GM12878 (cell line): ENCODE results near the gene C5AR1. TPM values are rescaled to one million over a fixed set of nuclear protein-coding genes. Genes with fewer than 3 reads are reported as not detected.
A peak's percentile ranks its signal among the peaks of the same experiment; 100 is the strongest.
"Not testable (repeated sequence)": the region's sequence is repeated elsewhere in the genome, so short reads cannot be mapped to it uniquely, and the experiment has no call there.

Source experiments
- ATAC-seq: fragments of 200-7000 bp; cut with Tn5 transposase; 3 replicates; pipeline ENCODE4 v1.9.1; 2020; ENCODE audit warnings: mild to moderate bottlenecking, moderate library complexity
- BruUV-seq: library from RNA; stranded (reverse); fragments of 400-500 nt; replicated peaks from 2 replicates; lab custom pipeline; 2021; lab: Mats Ljungman, UMichigan
- CTCF ChIA-PET: fragments of 300-600 bp; sonication (Branson Sonifier 250); formaldehyde crosslinking; extraction: SDS; loops from one replicate; lab custom pipeline; 2021; ENCODE audit warnings: inconsistent platforms; lab: Yijun Ruan, JAX
- POLR2A ChIA-PET: fragments of 350-600 bp; formaldehyde crosslinking; extraction: SDS; loops from one replicate; lab custom pipeline; 2021; ENCODE audit warnings: inconsistent platforms; lab: Charles Lee
- RAD21 ChIA-PET: fragments of 300-600 bp; sonication (Branson Sonifier 250); formaldehyde crosslinking; loops from one replicate; lab custom pipeline; 2023; ENCODE audit warnings: antibody characterized with exemption; ENCODE audit not compliant: unreplicated experiment; lab: Charles Lee
- SMC1A ChIA-PET: fragments of 300-600 bp; sonication (Branson Sonifier 250); formaldehyde crosslinking; loops from one replicate; lab custom pipeline; 2023; ENCODE audit not compliant: unreplicated experiment, uncharacterized antibody; lab: Charles Lee
- DNase-seq: peaks from one replicate; pipeline ENCODE4 v3.0.0-alpha.2; 2011; ENCODE audit warnings: low read depth, low spot score
- FAIRE-seq: peaks from 3 replicates; lab custom pipeline; 2011; peaks lifted over from hg19 to GRCh38; lab: Jason Lieb, UNC
- H2AFZ ChIP-seq: 2 replicates; pipeline ENCODE4 v1.6.0; 2011; ENCODE audit warnings: low read depth, low read length, control low read depth; ENCODE audit not compliant: control insufficient read depth
- H3K27ac ChIP-seq: 2 replicates; pipeline ENCODE4 v1.5.1; 2011; ENCODE audit warnings: control low read depth; ENCODE audit not compliant: control insufficient read depth, insufficient read depth
- H3K27me3 ChIP-seq, 2 experiments: replicated peaks in 1 of 2; 2 replicates each; pipeline versions ENCODE4 v1.6.0 to v1.6.1; 2011; ENCODE audit warnings: low read length in 1 of 2; ENCODE audit not compliant: control insufficient read depth in 2 of 2, insufficient read depth in 2 of 2
- H3K36me3 ChIP-seq, 2 experiments: 2 replicates each; pipeline ENCODE4 v1.5.1; 2011; ENCODE audit warnings: low read length in 1 of 2; ENCODE audit not compliant: control insufficient read depth in 2 of 2, insufficient read depth in 2 of 2
- H3K4me1 ChIP-seq: 2 replicates; pipeline ENCODE4 v1.6.1; 2011; ENCODE audit warnings: mild to moderate bottlenecking, low read length, moderate library complexity, mixed read lengths; ENCODE audit not compliant: control insufficient read depth, insufficient read depth
- H3K4me2 ChIP-seq: 2 replicates; pipeline ENCODE4 v1.6.0; 2011; ENCODE audit warnings: control low read depth; ENCODE audit not compliant: control insufficient read depth, insufficient read depth
- H3K4me3 ChIP-seq: fragments of 200-600 bp; sonication (generic); 2 replicates; pipeline ENCODE4 v1.5.1; 2016
- H3K79me2 ChIP-seq: 2 replicates; pipeline ENCODE4 v1.6.0; 2011; ENCODE audit warnings: low read length; ENCODE audit not compliant: control insufficient read depth, insufficient read depth
- H3K9ac ChIP-seq: 2 replicates; pipeline ENCODE4 v1.8.0; 2011; ENCODE audit warnings: low read length, control low read depth, mixed read lengths; ENCODE audit not compliant: control insufficient read depth, insufficient read depth
- H3K9me3 ChIP-seq: replicated peaks from 3 replicates; pipeline ENCODE4 v1.5.1; 2011; ENCODE audit warnings: mild to moderate bottlenecking, low read length; ENCODE audit not compliant: control insufficient read depth, insufficient read depth
- H4K20me1 ChIP-seq: 2 replicates; pipeline ENCODE4 v1.6.0; 2011; ENCODE audit not compliant: control insufficient read depth, insufficient read depth
- EED ChIP-seq: sonication (generic); IDR thresholded peaks from 2 replicates; pipeline ENCODE4 v1.6.1; 2016; ENCODE audit warnings: antibody characterized with exemption, low read depth
- NFYB ChIP-seq: IDR thresholded peaks from 2 replicates; pipeline ENCODE4 v1.6.1; 2011; ENCODE audit warnings: low read depth, mild to moderate bottlenecking, low read length, improper control_type of control experiment, moderate library complexity; ENCODE audit not compliant: insufficient read depth
- NRF1 ChIP-seq: conservative IDR thresholded peaks from 2 replicates; pipeline ENCODE4 v1.6.1; 2011; ENCODE audit warnings: mild to moderate bottlenecking, low read depth, low read length, improper control_type of control experiment
- RCOR1 ChIP-seq: conservative IDR thresholded peaks from 2 replicates; pipeline ENCODE4 v1.6.1; 2012; ENCODE audit warnings: low read depth, low read length, improper control_type of control experiment
- RUNX3 ChIP-seq: IDR thresholded peaks from 2 replicates; pipeline ENCODE4 v1.6.1; 2012; ENCODE audit warnings: low read length, inconsistent platforms
- SPI1 ChIP-seq: IDR thresholded peaks from 2 replicates; pipeline ENCODE4 v1.6.1; 2011; ENCODE audit warnings: low read depth, mild to moderate bottlenecking, low read length, moderate library complexity, borderline replicate concordance; ENCODE audit not compliant: insufficient read depth
- YBX1 ChIP-seq: fragments of 450-650 bp; IDR thresholded peaks from 2 replicates; pipeline ENCODE4 v1.6.1; 2016; ENCODE audit warnings: antibody characterized with exemption
- YY1 ChIP-seq: IDR thresholded peaks from 2 replicates; pipeline ENCODE4 v1.6.1; 2011; ENCODE audit warnings: low read depth, mild to moderate bottlenecking, low read length
- WGBS: methylation state at CpG from one replicate; pipeline ENCODE4 v1.1.6; 2016; ENCODE audit warnings: low lambda C conversion rate; ENCODE audit not compliant: insufficient replicate concordance, insufficient coverage; ENCODE audit errors: missing lambda C conversion rate; 5-methylcytosine and 5-hydroxymethylcytosine counted together
- in situ Hi-C: fragments of 300-500 bp; cut with MboI; formaldehyde crosslinking; loops from 9 replicates; pipeline ENCODE4 v1.14.3; 2018; ENCODE audit warnings: mixed read lengths
- intact Hi-C: fragments of 100-400 bp; cut with micrococcal nuclease; formaldehyde crosslinking; loops from one replicate; pipeline ENCODE4 v1.14.2; 2022; ENCODE audit not compliant: unreplicated experiment
- polyA plus RNA-seq, 11 experiments: library from polyadenylated mRNA; depleted of rRNA in 4 of 11; unstranded in 6 of 11; stranded (reverse) in 5 of 11; fragments of >200 nt; fragmentation: Nextera tagmentation in 4 of 11; fragmentation: Illumina TruSeq in 1 of 11; extraction: Ambion mirVana in 4 of 11; extraction: Trizol in 1 of 11; gene quantifications; 1 replicate in 1 of 11; 2 replicates in 10 of 11; pipeline versions ENCODE4 v1.2.1 to v1.2.3, GENCODE V29; 2011 to 2016; ENCODE audit warnings: inconsistent platforms in 2 of 11, missing spikeins in 2 of 11, low read depth in 1 of 11
- total RNA-seq, 4 experiments: library from RNA; depleted of rRNA in 3 of 4; stranded (reverse); fragments of >200 nt in 3 of 4; fragmentation: Illumina TruSeq in 1 of 4; extraction: Trizol in 1 of 4; gene quantifications; 2 replicates each; pipeline versions ENCODE4 v1.2.1 to v1.2.3, GENCODE V29; 2013 to 2021
- TF ChIP-seq, protein P1 (sequence below): fragments of 450-650 bp; IDR thresholded peaks from 2 replicates; pipeline ENCODE4 v1.6.1; 2014; ENCODE audit warnings: mild to moderate bottlenecking
- TF ChIP-seq, protein P2 (sequence below): fragments of 450-650 bp; formaldehyde crosslinking; IDR thresholded peaks from 2 replicates; pipeline ENCODE4 v1.4.0; 2022; ENCODE audit warnings: mild to moderate bottlenecking, moderate library complexity

C5AR1 gene
- total and polyA plus RNA-seq, 10 of the 15 experiments (the other 5 are each of a cell fraction or from before 2014, with no cell fraction given) = 0.04 to 1.5 (median 0.18) TPM

DNA sequence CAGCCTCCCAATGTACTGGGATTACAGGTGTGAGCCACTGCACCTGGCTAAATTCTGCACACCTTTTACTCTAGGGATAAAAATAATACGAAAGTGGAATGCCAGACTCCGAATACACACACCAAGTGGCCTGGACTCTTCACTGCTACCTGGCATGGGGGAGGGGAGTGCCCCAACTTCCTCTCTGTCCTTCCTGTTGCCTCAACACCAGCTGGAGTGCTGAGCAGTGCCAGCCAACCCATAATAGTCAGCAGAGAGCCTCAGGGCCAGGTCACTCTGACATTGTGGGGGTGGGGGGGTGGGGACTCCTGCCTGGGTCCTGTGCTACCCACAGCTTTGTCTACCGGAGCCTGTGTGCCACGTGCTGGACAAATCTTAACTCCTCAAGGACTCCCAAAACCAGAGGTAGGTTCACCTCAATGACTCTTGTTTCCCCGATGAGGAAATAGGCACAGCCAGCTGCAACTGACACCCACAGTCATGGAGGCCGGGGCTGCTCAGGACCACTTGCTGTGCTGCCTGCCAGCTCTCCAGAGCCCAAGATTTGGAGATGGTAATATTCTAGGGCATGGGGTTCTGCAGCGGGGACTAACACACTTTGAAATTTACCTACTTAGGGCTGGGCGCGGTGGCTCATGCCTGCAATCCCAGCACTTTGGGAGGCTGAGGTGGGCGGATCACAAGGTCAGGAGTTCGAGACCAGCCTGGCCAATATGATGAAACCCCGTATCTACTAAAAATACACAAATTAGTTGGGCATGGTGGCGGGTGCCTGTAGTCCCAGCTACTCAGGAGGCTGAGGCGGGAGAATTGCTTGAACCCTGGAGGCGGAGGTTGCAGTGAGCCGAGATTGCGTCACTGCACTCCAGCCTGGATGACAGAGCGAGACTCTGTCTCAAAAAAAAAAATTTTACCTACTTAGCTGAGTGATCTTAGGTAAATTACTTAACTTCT, 27.4 kb downstream of the C5AR1 start:
- SMC1A ChIA-PET = interaction anchor here (0.8 to 1.2 kb wide), 2 partner anchors 15 to 497 kb away, joined by 3 to 5 read pairs; no protein-coding TSS in a partner anchor
- in situ Hi-C loops, H4K20me1 ChIP-seq, BruUV-seq, H2AFZ ChIP-seq, RAD21 ChIA-PET, intact Hi-C loops, H3K27ac ChIP-seq, H3K79me2 ChIP-seq, H3K4me2 ChIP-seq, H3K27me3 ChIP-seq, H3K4me1 ChIP-seq, H3K9me3 ChIP-seq, DNase-seq, H3K9ac ChIP-seq, H3K4me3 ChIP-seq: not testable (repeated sequence)
- WGBS = 64% methylated on average over 18 of the region's 18 CpGs
- ATAC-seq = peak; percentile 57
- CTCF ChIA-PET = interaction anchor here (1.0 to 3.8 kb wide), 2 partner anchors 12 to 91 kb away, joined by 3 to 21 read pairs; partner anchors contain the start of gene DHX34
- POLR2A ChIA-PET = interaction anchor here (0.5 to 1.0 kb wide), 2 partner anchors 11 to 27 kb away, joined by 3 read pairs; partner anchors contain the start of gene C5AR1
- TF ChIP-seq SPI1 = peak; percentile 33; the same call in 1 of the 2 replicates
- TF ChIP-seq, all 136 proteins: peak for 1; not testable (repeated sequence) for 135
- not testable (repeated sequence) for H3K36me3 ChIP-seq, FAIRE-seq

DNA sequence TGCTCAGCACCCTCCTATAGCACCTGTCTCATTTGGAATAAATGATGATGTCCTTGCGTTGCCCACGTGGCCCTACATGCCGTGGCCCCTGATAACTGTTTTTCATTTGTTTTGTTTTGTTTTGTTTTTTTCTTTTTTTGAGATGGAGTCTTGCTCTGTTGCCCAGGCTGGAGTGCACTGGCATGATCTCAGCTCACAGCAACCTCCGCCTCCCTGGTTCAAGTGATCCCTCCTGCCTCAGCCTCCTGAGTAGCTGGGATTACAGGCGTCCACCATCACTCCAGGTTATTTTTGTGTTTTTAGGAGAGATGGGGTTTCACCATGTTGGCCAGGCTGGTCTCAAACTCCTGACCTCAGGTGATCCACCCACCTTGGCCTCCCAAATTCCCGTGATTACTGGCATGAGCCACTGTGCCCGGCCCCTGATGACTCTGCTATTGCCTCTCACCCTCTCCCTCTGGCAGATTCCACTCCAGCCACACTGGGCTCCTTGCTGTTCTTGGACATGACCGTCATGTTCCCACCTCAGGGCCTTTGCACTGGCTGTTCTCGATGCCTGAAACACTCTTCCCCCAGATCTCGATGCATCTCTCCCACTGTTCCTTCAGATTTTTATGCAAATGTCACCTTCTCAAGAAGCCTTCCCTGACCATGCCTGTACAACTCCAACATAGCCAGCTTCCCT, 29.7 kb downstream of the C5AR1 start:
- no peak for ATAC-seq
- in situ Hi-C loops = no loop called here
- POLR2A ChIA-PET = no interaction called here
- TF ChIP-seq YBX1 = no peak
- TF ChIP-seq RCOR1 = no peak
- TF ChIP-seq, protein P1, sequence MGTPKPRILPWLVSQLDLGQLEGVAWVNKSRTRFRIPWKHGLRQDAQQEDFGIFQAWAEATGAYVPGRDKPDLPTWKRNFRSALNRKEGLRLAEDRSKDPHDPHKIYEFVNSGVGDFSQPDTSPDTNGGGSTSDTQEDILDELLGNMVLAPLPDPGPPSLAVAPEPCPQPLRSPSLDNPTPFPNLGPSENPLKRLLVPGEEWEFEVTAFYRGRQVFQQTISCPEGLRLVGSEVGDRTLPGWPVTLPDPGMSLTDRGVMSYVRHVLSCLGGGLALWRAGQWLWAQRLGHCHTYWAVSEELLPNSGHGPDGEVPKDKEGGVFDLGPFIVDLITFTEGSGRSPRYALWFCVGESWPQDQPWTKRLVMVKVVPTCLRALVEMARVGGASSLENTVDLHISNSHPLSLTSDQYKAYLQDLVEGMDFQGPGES = no peak
- TF ChIP-seq, protein P2, sequence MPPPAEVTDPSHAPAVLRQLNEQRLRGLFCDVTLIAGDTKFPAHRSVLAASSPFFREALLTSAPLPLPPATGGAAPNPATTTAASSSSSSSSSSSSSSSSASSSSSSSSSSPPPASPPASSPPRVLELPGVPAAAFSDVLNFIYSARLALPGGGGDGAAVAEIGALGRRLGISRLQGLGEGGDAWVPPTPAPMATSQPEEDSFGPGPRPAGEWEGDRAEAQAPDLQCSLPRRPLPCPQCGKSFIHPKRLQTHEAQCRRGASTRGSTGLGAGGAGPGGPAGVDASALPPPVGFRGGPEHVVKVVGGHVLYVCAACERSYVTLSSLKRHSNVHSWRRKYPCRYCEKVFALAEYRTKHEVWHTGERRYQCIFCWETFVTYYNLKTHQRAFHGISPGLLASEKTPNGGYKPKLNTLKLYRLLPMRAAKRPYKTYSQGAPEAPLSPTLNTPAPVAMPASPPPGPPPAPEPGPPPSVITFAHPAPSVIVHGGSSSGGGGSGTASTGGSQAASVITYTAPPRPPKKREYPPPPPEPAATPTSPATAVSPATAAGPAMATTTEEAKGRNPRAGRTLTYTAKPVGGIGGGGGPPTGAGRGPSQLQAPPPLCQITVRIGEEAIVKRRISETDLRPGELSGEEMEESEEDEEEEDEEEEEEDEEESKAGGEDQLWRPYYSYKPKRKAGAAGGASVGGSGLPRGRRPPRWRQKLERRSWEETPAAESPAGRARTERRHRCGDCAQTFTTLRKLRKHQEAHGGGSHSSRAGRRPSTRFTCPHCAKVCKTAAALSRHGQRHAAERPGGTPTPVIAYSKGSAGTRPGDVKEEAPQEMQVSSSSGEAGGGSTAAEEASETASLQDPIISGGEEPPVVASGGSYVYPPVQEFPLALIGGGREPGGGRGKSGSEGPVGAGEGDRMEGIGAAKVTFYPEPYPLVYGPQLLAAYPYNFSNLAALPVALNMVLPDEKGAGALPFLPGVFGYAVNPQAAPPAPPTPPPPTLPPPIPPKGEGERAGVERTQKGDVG (CRISPR knock-in tag) = no peak
- TF ChIP-seq NFYB = no peak
- no peak for TF ChIP-seq NRF1
- TF ChIP-seq EED = no peak
- TF ChIP-seq YY1 = no peak
- TF ChIP-seq RUNX3 = no peak

More for the DNA sequence above, 29.7 kb downstream of the C5AR1 start:
- FAIRE-seq (no peak), DNase-seq (no peak)
- H3K27ac ChIP-seq = no peak overlapping the region
- no TSS peak for BruUV-seq
- no peaks in the 10 kb centered on the region for H3K36me3 ChIP-seq
- no peaks in the 10 kb centered on the region for H3K27me3 ChIP-seq
- intact Hi-C loops = no loop called here
- WGBS = 51% methylated on average over 10 of the region's 10 CpGs
- H3K79me2 ChIP-seq = no peaks in the 10 kb centered on the region
- no peak overlapping the region for H2AFZ ChIP-seq
- H3K9ac ChIP-seq = no peak overlapping the region
- H3K4me1 ChIP-seq = no peaks in the 10 kb centered on the region
- SMC1A ChIA-PET = no interaction called here
- H3K4me2 ChIP-seq = no peak overlapping the region
- CTCF ChIA-PET = interaction anchor here (3.8 kb wide), 1 partner anchor 9 kb away, joined by 21 read pairs; the partner anchor contains the start of gene DHX34
- RAD21 ChIA-PET = no interaction called here
- H3K9me3 ChIP-seq = no peaks in the 10 kb centered on the region
- H3K4me3 ChIP-seq = no peak overlapping the region
- no peaks in the 10 kb centered on the region for H4K20me1 ChIP-seq
